H54 (cell line): Measurements from ENCODE around the gene MYH10.
A peak's percentile ranks its signal among the peaks of the same experiment; 100 is the strongest.

Experiments
- DNase-seq: peaks from one replicate; pipeline ENCODE4 v3.0.0; 2011; ENCODE audit warnings: low spot score, mixed read lengths; ENCODE audit not compliant: insufficient read length
- FAIRE-seq: peaks from 3 replicates; lab custom pipeline; 2011; peaks lifted over from hg19 to GRCh38; lab: Jason Lieb, UNC
- POLR2A ChIP-seq: IDR thresholded peaks from 2 replicates; pipeline ENCODE4 v1.6.1; 2011; ENCODE audit warnings: low read depth, mild to moderate bottlenecking, low read length

The MYH10 gene

DNA sequence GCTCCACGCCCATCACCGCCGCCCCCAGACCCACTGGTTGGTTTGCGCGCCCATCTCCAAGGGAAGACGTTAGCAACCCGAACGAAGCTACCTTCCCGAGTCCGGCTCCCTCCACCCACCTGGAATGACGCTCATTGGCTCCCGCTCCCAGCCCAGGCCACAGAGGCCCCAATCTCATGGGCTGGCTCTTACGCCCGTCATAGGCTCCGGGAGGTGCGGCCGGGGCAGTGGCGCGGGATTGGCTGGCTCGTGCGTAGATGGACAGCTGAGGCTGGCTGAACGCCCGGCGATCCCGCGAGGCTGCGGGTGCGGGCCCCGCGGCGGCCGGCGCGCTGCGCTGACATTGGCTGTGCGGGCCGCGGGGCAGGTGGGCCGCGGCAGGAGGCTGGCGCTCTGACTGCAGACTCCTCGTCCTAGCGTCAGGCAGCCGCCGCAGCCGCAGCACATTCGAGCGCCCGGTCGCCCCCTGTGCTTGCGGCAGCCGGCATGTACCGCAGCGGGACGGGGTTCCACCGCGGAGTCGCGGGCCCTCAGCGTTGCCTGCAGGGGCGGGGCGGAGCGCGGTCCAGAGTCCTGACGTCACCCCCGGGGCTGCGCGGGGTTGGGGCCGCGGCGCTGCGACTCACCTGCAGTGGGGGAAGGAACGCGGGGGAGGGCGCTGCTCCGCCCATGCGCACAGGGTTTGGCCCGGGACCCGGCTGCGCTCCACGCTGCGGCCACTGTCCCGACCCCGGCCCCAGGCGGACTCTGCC is 453 bp upstream of the MYH10 start:
- TF ChIP-seq POLR2A, result no peak; the same call in 1 of the 2 replicates
- peak; percentile 87 for FAIRE-seq

DNA sequence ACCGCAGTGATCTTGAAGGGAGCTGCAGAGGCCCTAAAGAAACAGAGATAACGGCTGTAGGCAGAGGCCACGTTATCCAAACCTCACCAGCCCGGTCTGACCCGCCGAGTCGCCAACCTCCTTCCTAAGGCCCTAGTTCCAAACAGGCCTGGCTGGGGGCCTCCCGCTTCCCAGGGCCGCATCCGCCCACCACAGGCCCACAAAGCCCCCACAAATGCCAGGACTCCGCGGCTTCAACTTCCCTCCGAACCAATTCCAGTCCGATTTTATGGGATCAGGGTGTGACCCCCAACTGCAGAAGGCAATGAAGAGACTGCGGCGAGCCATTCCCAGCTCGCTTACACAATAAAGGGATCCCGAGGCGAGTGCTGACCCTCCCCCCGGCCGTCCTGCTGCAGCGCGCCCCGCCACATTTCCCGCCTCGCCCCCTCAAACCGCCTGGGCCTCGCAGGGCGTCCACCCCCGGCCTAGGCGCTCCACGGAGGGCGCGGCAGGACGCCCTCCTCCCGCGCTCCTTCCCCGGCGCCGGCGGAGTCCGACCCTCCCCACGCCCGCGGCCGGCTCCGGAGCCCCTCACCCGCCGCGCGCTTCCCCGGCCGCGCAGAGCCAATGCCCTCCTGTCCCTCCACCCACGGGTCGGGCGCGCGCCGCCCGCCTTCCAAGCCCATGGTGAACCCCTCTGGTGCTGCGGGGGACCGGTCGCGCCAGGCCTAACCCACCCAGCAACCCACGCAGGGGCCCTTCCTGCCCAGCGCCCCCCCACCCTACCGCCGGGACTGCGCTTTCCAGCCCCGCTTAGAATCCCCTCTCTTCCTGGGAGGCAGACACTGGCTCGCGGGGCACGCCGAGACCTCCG is 926 bp downstream of the MYH10 start:
- no peak for TF ChIP-seq POLR2A
- DNase-seq, result no peak

More for the DNA sequence above, 453 bp upstream of the MYH10 start:
- DNase-seq, result peak; percentile 99

DNA sequence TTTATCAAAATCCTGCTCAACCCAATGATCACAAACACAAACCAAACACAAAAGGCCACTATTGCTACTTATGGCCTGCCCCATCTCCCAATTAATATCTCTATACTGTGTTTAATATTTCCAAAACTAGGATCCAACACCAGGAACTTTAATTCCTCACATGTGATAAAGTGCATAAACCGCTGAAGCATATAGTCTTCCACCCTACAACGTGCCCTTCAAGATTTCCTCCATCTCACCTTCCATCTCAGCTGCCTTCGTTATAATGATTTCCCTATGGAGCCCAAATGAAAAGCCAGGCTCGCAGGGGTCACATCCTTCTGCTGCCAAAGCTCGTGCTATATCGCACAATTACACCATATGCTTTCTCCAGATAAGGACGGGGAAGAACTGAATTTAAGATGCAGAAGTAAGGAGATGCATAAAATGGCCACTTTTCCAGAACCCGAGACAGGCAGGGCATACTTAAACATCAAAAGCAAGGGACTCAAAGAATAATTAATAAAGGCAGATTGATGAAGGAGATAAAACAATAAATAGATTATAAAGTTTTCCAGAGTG is 1.8 kb downstream of the MYH10 start:
- DNase-seq, result no peak
- FAIRE-seq, result no peak
- TF ChIP-seq POLR2A, result no peak

More for the DNA sequence above, 926 bp downstream of the MYH10 start:
- no peak for FAIRE-seq

DNA sequence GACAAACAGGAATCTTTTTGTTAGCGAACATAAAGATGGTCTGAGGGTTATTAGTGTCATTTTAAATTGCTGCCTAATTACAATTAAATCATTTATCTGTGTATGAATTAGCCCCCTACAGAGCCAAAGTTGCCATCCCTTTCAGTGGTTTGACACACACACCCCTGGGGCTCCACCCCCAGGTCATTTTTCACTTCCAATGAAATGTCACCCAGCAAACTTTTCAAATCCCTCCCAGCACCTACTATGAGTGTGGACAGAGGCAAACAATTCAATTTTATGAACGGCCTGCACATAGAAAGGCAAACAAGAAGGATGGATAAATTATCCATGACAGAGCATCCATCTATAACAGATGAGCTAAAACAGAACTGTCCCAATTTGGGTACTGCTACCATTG is 2.4 kb downstream of the MYH10 start:
- DNase-seq, result no peak
- FAIRE-seq, result no peak

DNA sequence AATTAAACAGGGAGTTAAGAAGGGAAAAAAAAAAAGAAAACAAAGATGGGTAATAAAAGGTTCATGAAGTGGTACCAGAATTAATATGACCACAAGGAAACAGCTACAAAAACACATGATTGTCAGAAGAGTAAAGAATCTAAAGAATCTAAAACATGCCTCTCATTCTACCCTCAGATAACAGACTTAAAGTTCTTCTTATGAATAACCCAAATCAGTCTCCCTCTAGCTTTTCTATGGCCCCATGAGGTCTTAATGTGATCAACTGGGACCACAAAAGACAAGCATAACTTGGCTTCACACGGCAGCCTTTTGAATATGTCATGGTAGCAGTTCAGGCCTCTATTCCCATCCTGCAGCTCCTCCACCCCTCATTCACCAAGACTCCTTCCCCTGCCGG is 6.9 kb downstream of the MYH10 start:
- no peak for TF ChIP-seq POLR2A
- DNase-seq, result no peak
- no peak for FAIRE-seq

More for the DNA sequence above, 2.4 kb downstream of the MYH10 start:
- TF ChIP-seq POLR2A, result no peak

DNA sequence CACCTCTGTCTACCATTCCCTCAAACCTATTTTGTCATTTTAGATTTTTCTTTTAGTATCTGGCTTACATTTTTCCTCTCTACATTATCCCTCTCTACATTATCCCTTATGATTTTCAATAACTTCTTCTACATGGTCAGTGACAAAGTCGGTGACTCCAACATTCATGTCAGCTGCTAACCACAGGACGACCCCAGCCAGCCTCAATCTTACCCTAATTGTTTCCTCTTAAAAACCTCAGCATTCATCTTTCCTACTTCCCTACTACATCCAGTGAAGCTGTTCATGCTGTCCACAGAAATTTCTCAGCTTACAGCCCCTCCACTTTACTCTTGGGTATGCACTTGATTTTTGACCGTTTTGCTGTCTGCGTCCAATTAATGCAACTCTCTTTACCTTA is 8.3 kb downstream of the MYH10 start:
- no peak for TF ChIP-seq POLR2A
- no peak for FAIRE-seq
- no peak for DNase-seq

DNA sequence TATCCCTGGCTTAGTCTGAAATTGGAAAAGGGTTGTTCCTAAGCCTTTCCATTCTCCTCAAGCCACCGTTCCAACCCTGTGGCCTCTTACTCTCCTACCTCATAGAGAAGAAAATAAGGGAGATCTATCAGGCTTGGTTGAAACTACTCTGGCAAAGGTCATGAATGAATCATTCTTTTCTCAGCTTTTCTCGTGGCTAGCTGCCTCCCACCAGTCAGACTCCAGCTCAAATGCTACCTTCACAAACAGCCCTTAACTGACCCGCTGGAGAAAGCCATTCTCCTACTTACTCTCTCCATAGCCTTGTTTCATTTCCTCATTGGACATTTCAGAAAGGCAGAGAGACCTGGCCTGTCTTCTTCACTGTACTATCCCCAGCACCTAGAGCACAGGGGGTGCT is 8.9 kb downstream of the MYH10 start:
- TF ChIP-seq POLR2A, result no peak
- FAIRE-seq, result peak; percentile 36
- no peak for DNase-seq

DNA sequence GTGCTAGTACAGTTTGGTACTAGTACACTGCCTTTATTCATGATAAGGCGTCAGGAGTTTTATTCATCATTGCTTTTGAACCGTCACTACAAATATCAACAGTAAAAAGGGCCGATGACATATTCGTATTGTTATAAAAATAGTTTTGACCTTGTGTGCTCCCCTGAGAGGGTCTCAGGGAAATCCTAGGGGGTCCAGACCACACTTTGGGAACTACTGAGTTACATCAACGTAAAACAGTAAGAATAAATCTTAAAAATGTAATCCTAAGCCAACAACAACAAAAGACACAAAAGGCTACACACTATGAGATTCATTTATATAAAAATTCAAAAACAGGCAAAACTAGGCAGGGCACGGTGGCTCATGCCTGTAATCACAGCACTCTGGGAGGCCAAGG is 11.2 kb downstream of the MYH10 start:
- DNase-seq, result no peak
- FAIRE-seq, result no peak
- no peak for TF ChIP-seq POLR2A

DNA sequence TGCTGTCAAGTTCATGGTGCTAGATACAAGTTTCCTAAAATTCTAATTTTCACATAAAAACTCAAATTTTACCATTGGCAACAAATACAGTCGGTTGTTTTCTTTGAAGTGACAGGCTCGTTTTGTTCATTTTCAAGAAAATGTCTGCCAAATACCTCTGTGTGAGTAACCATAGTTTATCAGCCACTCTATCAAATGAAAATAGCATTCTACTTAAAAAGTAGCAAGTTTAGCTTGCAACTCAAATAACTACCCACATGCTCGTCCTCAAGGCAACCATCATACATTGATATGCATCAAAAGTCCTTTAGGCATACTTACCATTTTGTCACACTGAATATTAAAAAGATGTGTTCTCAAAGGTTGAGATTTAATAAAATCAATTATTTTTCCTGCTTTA is 11.7 kb downstream of the MYH10 start:
- TF ChIP-seq POLR2A, result no peak
- DNase-seq (no peak), FAIRE-seq (no peak)

DNA sequence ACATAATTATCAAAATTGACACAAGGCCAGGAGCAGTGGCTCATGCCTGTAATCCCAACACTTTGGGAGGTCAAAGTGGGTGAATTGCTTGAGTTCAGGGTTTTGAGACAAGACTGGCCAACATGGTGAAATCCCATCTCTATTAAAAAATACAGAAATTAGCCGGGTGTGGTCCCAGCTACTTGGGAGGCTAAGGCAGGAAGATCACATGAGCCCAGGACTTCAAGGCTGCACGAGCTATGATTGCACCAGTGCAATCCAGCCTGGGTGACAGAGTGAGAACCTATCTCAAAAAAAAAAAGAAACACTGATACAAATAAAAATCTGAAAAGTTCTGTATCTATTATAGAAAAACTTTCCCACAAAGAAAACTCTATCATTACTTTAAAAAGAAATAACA is 15.5 kb downstream of the MYH10 start:
- FAIRE-seq (no peak), DNase-seq (no peak)
- no peak for TF ChIP-seq POLR2A

DNA sequence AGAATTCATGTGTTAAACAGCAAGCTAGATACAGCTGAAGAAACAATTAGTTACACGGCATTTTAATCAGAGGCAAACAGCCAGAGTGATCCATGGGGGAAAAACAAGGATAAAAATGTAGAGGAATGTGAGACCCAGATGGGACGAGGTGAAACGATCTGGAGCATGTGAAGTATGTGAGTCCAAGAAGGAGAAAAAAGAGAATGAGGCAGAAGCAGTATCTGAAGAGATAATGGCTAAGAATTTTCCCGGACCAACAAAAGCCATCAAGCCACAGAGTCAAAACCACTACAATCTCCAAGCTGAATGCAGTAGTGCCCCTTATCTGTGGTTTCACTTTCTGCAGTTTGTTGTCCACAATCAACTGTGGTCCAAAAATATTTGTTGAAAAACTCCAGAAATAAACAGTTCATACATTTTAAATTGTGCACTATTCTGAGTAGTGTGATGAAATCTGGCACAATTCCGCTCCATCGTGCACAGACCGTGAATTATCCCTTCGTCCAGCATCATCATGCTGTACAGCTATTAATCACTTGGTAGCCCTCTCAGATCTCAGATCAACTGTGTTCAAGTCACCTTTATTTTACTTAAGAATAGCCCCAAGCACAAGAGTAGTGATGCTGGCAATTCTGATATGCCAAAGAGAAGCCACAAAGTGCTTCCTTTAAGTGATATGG is 18.8 kb downstream of the MYH10 start:
- TF ChIP-seq POLR2A, result no peak
- FAIRE-seq (no peak), DNase-seq (no peak)

DNA sequence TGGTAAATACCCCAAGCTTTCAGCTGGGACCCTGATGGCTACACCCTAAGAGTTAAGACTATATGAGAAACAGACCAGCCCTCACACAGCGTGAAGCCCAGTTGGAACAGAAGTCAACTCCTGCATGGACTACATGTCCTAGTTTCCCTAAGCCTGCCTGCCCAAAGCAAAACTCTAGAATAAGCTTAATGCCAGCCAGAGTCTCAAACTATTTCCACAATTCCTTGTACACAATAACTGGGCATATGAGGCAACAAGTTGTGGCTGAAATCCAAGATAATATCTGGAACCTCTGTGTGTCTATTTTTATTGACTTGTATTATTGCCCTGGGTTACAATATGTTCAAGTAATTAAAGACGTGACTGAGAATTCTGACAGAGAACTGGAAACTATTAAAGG is 19.4 kb downstream of the MYH10 start:
- FAIRE-seq (no peak), DNase-seq (no peak)

DNA sequence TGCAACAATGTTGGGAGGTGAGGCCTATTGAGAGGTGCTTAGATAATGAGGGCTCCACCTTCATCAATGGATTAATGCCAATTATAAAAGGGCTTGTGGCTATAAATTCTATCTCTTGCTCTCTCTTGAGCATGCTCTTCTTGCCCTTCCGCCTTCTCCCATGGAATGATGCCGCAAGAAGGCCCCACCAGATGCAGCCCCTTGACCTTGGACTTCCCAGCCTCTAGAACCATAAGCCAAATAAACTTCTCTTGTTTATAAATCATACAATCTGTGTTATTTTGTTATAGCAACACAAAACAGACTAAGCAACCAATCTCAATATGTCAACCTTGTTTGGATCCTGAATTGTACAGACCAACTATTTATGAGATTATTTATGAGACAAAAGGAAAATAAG is 20.0 kb downstream of the MYH10 start:
- no peak for TF ChIP-seq POLR2A
- DNase-seq (no peak), FAIRE-seq (no peak)

More for the DNA sequence above, 19.4 kb downstream of the MYH10 start:
- TF ChIP-seq POLR2A, result no peak
